PC-9 (cell line): ENCODE results near the gene CBL.

ENCODE experiments used
- EZH2 ChIP-seq: fragments of 200-600 bp; sonication (generic); IDR thresholded peaks from 2 replicates; pipeline ENCODE4 v1.8.0; 2017; ENCODE audit warnings: antibody characterized with exemption, low read depth
- TF ChIP-seq, protein P1 (sequence below): fragments of 200-600 bp; sonication (generic); conservative IDR thresholded peaks from 2 replicates; pipeline ENCODE4 v1.6.1; 2017; ENCODE audit warnings: mixed run types, antibody characterized with exemption, mild to moderate bottlenecking, moderate library complexity

DNA sequence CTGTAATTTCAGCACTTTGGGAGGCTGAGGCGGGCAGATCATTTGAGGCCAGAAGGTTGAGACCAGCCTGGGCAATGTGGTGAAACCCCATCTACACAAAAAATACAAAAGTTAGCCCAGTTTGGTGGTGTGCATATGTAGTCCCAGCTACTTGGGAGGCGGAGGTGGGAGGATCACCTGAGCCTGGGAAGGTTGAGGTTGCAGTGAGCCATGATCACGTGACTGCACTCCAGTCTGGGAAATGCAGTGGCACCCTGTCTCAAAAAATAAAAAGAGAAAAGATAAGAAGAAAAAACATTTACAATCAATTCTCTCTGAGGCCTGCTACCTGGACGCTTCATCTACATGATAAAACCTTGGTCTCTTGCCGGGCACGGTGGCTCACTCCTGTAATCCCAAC lies 7.2 kb upstream of the CBL start:
- TF ChIP-seq, protein P1, sequence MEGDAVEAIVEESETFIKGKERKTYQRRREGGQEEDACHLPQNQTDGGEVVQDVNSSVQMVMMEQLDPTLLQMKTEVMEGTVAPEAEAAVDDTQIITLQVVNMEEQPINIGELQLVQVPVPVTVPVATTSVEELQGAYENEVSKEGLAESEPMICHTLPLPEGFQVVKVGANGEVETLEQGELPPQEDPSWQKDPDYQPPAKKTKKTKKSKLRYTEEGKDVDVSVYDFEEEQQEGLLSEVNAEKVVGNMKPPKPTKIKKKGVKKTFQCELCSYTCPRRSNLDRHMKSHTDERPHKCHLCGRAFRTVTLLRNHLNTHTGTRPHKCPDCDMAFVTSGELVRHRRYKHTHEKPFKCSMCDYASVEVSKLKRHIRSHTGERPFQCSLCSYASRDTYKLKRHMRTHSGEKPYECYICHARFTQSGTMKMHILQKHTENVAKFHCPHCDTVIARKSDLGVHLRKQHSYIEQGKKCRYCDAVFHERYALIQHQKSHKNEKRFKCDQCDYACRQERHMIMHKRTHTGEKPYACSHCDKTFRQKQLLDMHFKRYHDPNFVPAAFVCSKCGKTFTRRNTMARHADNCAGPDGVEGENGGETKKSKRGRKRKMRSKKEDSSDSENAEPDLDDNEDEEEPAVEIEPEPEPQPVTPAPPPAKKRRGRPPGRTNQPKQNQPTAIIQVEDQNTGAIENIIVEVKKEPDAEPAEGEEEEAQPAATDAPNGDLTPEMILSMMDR, result no peak
- no peak for TF ChIP-seq EZH2
